IMR-90 (cell line): ENCODE measurements around the gene STAB1.

Experiments
- BHLHE40 ChIP-seq: fragments of 150-350 bp; IDR thresholded peaks from 2 replicates; pipeline ENCODE4 v1.6.1; 2016; ENCODE audit warnings: mild to moderate bottlenecking, low read depth, low read length
- CHD1 ChIP-seq: IDR thresholded peaks from 2 replicates; pipeline ENCODE4 v1.6.1; 2012; ENCODE audit warnings: low read depth, low read length, improper control_type of control experiment
- MAZ ChIP-seq: IDR thresholded peaks from 2 replicates; pipeline ENCODE4 v1.6.1; 2012; ENCODE audit warnings: low read depth, mild to moderate bottlenecking, low read length, improper control_type of control experiment, moderate library complexity, borderline replicate concordance
- MXI1 ChIP-seq: IDR thresholded peaks from 2 replicates; pipeline ENCODE4 v1.6.1; 2012; ENCODE audit warnings: low read depth, mild to moderate bottlenecking, low read length, moderate library complexity, borderline replicate concordance
- POLR2A ChIP-seq: IDR thresholded peaks from 2 replicates; pipeline ENCODE4 v1.6.1; 2012; ENCODE audit warnings: mild to moderate bottlenecking, low read depth, low read length
- RAD21 ChIP-seq: IDR thresholded peaks from 2 replicates; pipeline ENCODE4 v1.6.1; 2012; ENCODE audit warnings: low read length, improper control_type of control experiment
- RFX5 ChIP-seq: IDR thresholded peaks from 2 replicates; pipeline ENCODE4 v1.8.0; 2012; ENCODE audit warnings: low read depth, mild to moderate bottlenecking, low read length, moderate library complexity
- SMC3 ChIP-seq: fragments of 150-350 bp; IDR thresholded peaks from 2 replicates; pipeline ENCODE4 v1.6.1; 2016; ENCODE audit warnings: low read depth, mild to moderate bottlenecking, antibody characterized with exemption, low read length, moderate library complexity
- USF2 ChIP-seq: fragments of 150-350 bp; IDR thresholded peaks from 2 replicates; pipeline ENCODE4 v1.6.1; 2017; ENCODE audit warnings: mild to moderate bottlenecking, antibody characterized with exemption, low read length, low read depth
- TF ChIP-seq, protein P1 (sequence below): conservative IDR thresholded peaks from 2 replicates; pipeline ENCODE4 v1.5.1; 2012; ENCODE audit warnings: mild to moderate bottlenecking, low read depth, low read length, improper control_type of control experiment

- TF ChIP-seq, protein P1, sequence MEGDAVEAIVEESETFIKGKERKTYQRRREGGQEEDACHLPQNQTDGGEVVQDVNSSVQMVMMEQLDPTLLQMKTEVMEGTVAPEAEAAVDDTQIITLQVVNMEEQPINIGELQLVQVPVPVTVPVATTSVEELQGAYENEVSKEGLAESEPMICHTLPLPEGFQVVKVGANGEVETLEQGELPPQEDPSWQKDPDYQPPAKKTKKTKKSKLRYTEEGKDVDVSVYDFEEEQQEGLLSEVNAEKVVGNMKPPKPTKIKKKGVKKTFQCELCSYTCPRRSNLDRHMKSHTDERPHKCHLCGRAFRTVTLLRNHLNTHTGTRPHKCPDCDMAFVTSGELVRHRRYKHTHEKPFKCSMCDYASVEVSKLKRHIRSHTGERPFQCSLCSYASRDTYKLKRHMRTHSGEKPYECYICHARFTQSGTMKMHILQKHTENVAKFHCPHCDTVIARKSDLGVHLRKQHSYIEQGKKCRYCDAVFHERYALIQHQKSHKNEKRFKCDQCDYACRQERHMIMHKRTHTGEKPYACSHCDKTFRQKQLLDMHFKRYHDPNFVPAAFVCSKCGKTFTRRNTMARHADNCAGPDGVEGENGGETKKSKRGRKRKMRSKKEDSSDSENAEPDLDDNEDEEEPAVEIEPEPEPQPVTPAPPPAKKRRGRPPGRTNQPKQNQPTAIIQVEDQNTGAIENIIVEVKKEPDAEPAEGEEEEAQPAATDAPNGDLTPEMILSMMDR: no peak
- TF ChIP-seq POLR2A (no peak), MXI1 (no peak), USF2 (no peak), BHLHE40 (no peak), SMC3 (no peak), MAZ (no peak), RFX5 (no peak), CHD1 (no peak), RAD21 (no peak)
Measured at GRCh38 chr3:52539010-52539653, 44.0 kb downstream of the STAB1 start.
